ENCODE results near the gene ALS2. TPM values are rescaled to one million over a fixed set of nuclear protein-coding genes. Genes with fewer than 3 reads are reported as not detected.

The ALS2 gene
- total RNA-seq, 1 experiment from 2014 or later: 23.6 TPM

DNA sequence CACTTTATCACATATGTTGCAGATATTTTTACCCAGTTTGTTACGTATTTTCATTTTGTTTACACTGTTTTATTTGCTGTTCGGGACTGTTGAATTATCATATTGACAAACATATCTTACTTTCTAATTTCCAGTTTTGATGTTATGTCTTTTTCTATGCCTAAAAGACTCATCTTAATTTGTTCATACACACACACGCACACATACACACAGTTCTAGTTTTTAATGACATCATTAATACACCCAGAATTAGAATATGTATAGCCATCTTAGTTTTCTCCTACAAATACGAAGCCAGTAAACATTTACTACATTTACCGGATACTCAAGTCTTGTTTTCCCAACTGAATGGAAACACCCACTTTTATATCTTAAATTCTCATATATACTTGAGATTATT lies 29.2 kb downstream of the ALS2 start:
- no peaks in the 10 kb centered on the region for H3K27me3 ChIP-seq (ENCODE audit: control insufficient read depth, insufficient read depth, low read length)
- peaks cover 2% of the 10 kb centered on the region for H3K36me3 ChIP-seq (replicated peaks; ENCODE audit: control insufficient read depth, insufficient read depth, low read length)
- DNase-seq: no peak
- no peak overlapping the region for H3K4me3 ChIP-seq (ENCODE audit: insufficient read depth, low read depth, low read length)

DNA sequence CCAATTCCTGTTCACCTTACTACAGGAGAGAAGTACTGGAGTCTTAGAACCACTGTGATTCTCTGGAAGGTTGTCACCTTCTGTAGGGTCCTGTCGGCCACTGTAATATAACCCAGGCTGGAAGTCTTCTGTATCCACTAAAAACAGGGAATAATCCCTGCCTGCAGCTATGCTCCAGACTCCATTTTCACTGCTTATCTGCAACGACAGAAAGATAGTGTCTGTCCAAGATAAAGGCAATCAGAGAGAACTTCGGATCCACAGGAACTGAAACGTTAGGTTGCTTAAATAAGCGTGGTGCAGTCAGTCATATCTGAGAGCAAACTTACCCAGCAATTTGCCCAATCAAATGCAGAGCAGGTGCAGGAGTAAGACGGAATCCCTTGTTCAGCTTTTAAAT lies 34.2 kb downstream of the ALS2 start:
- no peak for DNase-seq
- peaks cover 9% of the 10 kb centered on the region for H3K36me3 ChIP-seq (replicated peaks; ENCODE audit: control insufficient read depth, insufficient read depth, low read length)
- no peaks in the 10 kb centered on the region for H3K27me3 ChIP-seq (ENCODE audit: control insufficient read depth, insufficient read depth, low read length)
- H3K4me3 ChIP-seq (ENCODE audit: insufficient read depth, low read depth, low read length): no peak overlapping the region

- no peaks in the 10 kb centered on the region; the same call in none of the 2 replicates for H3K36me3 ChIP-seq (replicated peaks; ENCODE audit: control insufficient read depth, insufficient read depth, low read length)
These were observed 45.2 kb downstream of the ALS2 start for GRCh38 chr2:201735486-201735885.

GRCh38 chr2:201734111-201734510 lies 46.6 kb downstream of the ALS2 start:
- DNase-seq: no peak
- H3K36me3 ChIP-seq (replicated peaks; ENCODE audit: control insufficient read depth, insufficient read depth, low read length): no peaks in the 10 kb centered on the region; the same call in none of the 2 replicates
- no peaks in the 10 kb centered on the region for H3K27me3 ChIP-seq (ENCODE audit: control insufficient read depth, insufficient read depth, low read length)
- H3K4me3 ChIP-seq (ENCODE audit: insufficient read depth, low read depth, low read length): no peak overlapping the region

More at GRCh38 chr2:201735486-201735885, 45.2 kb downstream of the ALS2 start:
- Histone ChIP-seq H3K4me3 (ENCODE audit: insufficient read depth, low read depth, low read length) (no peak overlapping the region), H3K27me3 (ENCODE audit: control insufficient read depth, insufficient read depth, low read length) (no peaks in the 10 kb centered on the region)
- DNase-seq: no peak

DNA sequence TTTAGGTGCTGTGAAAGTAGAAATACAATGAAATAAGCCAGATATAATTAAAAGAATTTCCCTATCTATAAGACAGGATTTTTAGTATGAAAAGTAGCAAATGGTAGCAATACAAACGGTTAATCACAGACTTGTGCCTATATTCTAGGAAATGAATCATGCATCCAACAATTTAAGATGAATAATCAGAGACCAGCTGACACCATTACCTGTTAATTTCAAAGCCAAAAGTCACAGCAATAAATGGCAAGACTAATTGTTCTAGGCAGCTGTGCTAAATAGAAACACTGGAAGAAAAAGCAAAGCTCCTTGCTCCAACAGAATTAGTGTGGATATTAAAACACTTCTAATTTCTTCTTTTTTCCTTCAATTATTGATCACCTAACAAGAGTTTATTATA lies 47.2 kb downstream of the ALS2 start:
- DNase-seq: no peak
- no peaks in the 10 kb centered on the region; the same call in none of the 2 replicates for H3K36me3 ChIP-seq (replicated peaks; ENCODE audit: control insufficient read depth, insufficient read depth, low read length)
- no peak overlapping the region for H3K4me3 ChIP-seq (ENCODE audit: insufficient read depth, low read depth, low read length)
- H3K27me3 ChIP-seq (ENCODE audit: control insufficient read depth, insufficient read depth, low read length): no peaks in the 10 kb centered on the region

DNA sequence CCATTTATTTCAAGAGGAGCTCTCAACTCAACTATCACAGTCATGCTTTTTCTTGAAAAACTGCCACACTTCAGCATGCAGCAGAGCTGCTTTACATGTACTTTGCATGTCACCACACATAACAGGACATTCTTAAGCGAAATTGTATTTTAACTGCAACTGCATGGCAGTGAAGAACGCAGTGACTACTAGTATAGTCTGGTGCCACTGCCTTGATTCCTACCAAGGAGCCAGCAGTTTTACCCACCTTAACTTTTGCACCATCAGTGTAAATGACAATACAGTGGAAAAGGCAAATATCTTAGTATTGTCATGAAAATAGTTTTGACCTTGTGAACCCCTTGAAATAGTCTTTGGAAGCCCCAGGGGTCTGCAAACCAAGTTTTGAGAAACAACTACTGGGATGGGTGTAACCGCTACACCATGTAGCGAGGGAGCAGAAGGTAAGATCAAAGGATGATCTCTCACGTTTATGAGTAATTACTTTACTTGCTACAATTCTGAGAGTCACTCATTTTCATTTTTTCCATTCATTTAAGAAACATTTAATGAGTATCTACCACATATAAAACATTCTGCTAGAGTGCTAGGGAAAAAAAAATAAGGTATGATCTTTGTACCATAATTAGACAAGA lies 50.0 kb downstream of the ALS2 start:
- DNase-seq: no peak
- Histone ChIP-seq H3K36me3 (replicated peaks; ENCODE audit: control insufficient read depth, insufficient read depth, low read length) (peaks cover 2% of the 10 kb centered on the region; the same call in 1 of the 2 replicates), H3K4me3 (ENCODE audit: insufficient read depth, low read depth, low read length) (no peak overlapping the region), H3K27me3 (ENCODE audit: control insufficient read depth, insufficient read depth, low read length) (no peaks in the 10 kb centered on the region)

DNA sequence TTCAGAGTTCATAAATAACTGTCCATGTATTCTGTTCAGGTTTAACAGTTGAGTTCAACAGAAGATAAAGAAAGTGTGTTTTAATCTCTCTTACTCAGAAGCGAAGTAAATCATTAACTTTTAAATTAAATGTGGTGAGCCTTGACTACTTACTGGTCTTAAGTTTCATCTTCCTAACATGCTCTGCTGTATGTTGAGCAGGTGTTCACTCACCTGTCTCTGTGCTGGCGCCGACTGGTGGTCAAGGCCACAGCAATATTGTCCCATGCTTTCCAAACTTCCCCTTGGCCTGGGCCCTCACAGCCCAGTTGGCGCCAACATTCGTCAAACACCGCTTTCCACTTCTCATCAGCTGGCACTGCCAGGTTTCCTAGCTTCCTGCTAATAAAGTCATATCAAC lies 65.3 kb downstream of the ALS2 start:
- Histone ChIP-seq H3K4me3 (ENCODE audit: insufficient read depth, low read depth, low read length) (no peak overlapping the region), H3K36me3 (replicated peaks; ENCODE audit: control insufficient read depth, insufficient read depth, low read length) (peaks cover 8% of the 10 kb centered on the region), H3K27me3 (ENCODE audit: control insufficient read depth, insufficient read depth, low read length) (no peaks in the 10 kb centered on the region)
- DNase-seq: no peak

DNA sequence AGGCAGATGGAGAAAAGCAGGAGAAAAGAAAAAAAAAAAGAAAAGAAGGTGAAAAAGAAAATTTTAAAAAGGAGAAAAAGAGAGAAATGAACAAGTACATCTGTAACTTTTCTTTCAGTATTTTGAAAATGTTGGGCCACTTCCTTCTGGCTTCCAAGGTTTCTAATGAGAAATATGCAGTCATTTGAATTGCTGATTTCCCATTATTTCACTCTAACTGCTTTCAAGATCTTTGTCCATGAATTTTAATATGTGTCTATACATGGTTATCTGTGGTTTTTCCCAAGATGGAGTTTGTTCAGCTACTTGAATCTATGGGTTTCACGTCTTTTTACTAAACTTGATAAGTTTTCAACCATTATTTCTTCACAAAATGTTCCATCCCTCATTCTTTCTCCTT lies 68.0 kb downstream of the ALS2 start:
- H3K36me3 ChIP-seq (replicated peaks; ENCODE audit: control insufficient read depth, insufficient read depth, low read length): peaks cover 10% of the 10 kb centered on the region
- no peak for DNase-seq

DNA sequence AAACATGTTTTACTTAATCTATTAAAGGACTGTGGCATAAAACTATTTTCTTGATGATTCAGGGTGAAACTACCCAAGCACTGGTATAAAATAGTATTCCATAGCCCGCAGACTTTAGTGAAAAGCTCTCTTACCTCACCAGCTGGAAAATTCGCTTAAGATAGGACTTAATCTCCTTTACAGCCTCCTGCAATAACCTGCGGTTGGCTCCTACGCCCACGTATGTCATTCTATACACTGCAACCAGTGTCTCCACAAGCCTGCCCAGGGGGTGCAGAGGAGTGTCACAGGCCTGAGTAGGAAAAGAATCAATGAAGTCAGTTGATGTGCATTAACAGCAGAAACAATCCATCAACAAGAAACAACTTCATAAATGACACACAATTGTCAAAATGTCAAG lies 71.0 kb downstream of the ALS2 start:
- Histone ChIP-seq H3K27me3 (ENCODE audit: control insufficient read depth, insufficient read depth, low read length) (no peaks in the 10 kb centered on the region), H3K4me3 (ENCODE audit: insufficient read depth, low read depth, low read length) (no peak overlapping the region), H3K36me3 (replicated peaks; ENCODE audit: control insufficient read depth, insufficient read depth, low read length) (peaks cover 8% of the 10 kb centered on the region)
- DNase-seq: no peak

More for the DNA sequence above, 68.0 kb downstream of the ALS2 start:
- Histone ChIP-seq H3K27me3 (ENCODE audit: control insufficient read depth, insufficient read depth, low read length) (no peaks in the 10 kb centered on the region), H3K4me3 (ENCODE audit: insufficient read depth, low read depth, low read length) (no peak overlapping the region)

DNA sequence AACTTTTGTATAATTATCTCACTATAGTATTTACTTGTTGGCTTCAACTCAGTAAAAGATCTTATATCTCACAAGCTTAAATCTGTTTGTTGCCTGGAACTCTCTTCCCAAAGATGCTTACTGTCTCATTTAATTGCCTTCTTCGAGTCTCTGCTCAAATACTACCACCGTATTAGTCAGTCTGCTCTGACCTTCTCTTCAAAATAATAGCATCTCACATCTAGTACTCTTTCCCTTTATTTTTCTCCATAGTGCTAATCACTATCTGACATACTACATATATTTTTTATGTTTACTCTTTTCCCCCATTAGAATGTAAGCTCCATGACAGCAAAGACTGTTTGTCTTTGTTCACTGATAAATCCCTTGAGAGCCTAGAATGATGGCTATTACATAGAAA lies 71.7 kb downstream of the ALS2 start:
- Histone ChIP-seq H3K36me3 (replicated peaks; ENCODE audit: control insufficient read depth, insufficient read depth, low read length) (peaks cover 4% of the 10 kb centered on the region), H3K4me3 (ENCODE audit: insufficient read depth, low read depth, low read length) (no peak overlapping the region), H3K27me3 (ENCODE audit: control insufficient read depth, insufficient read depth, low read length) (no peaks in the 10 kb centered on the region)
- DNase-seq: no peak

DNA sequence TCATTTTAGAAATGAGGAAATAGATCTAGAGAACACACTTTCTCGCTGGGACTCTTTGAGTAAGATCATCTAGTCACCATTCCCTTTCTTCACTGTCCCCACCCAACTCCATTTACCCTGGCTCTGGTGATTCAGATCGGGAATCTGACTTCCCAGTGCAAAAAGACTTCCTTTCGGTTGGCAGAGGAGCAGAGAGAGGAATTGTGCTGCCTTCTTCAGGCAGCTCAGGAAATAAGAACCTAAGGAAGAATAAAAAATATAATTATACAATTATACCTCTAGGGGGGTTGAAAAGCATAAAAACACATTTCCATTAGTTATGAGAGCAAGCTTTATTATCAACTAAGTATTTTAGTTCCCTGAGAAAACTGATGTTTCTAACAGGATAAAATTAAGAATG lies 73.0 kb downstream of the ALS2 start:
- no peak for DNase-seq
- Histone ChIP-seq H3K36me3 (replicated peaks; ENCODE audit: control insufficient read depth, insufficient read depth, low read length) (peaks cover 4% of the 10 kb centered on the region), H3K27me3 (ENCODE audit: control insufficient read depth, insufficient read depth, low read length) (no peaks in the 10 kb centered on the region), H3K4me3 (ENCODE audit: insufficient read depth, low read depth, low read length) (no peak overlapping the region)

- peaks cover 4% of the 10 kb centered on the region for H3K36me3 ChIP-seq (replicated peaks; ENCODE audit: control insufficient read depth, insufficient read depth, low read length)
- no peak for DNase-seq
- no peaks in the 10 kb centered on the region for H3K27me3 ChIP-seq (ENCODE audit: control insufficient read depth, insufficient read depth, low read length)
- no peak overlapping the region for H3K4me3 ChIP-seq (ENCODE audit: insufficient read depth, low read depth, low read length)
These were observed 73.6 kb downstream of the ALS2 start for GRCh38 chr2:201707142-201707541.

GRCh38 chr2:201704536-201704935 lies 76.2 kb downstream of the ALS2 start:
- Histone ChIP-seq H3K4me3 (ENCODE audit: insufficient read depth, low read depth, low read length) (no peak overlapping the region), H3K27me3 (ENCODE audit: control insufficient read depth, insufficient read depth, low read length) (no peaks in the 10 kb centered on the region), H3K36me3 (replicated peaks; ENCODE audit: control insufficient read depth, insufficient read depth, low read length) (peaks cover 1% of the 10 kb centered on the region)
- DNase-seq: no peak

- Histone ChIP-seq H3K4me3 (ENCODE audit: insufficient read depth, low read depth, low read length) (no peak overlapping the region), H3K36me3 (replicated peaks; ENCODE audit: control insufficient read depth, insufficient read depth, low read length) (no peaks in the 10 kb centered on the region; the same call in 1 of the 2 replicates), H3K27me3 (ENCODE audit: control insufficient read depth, insufficient read depth, low read length) (no peaks in the 10 kb centered on the region)
- no peak for DNase-seq
These were observed 79.1 kb downstream of the ALS2 start for GRCh38 chr2:201701646-201702045.

- Histone ChIP-seq H3K4me3 (ENCODE audit: insufficient read depth, low read depth, low read length) (no peak overlapping the region), H3K36me3 (replicated peaks; ENCODE audit: control insufficient read depth, insufficient read depth, low read length) (no peaks in the 10 kb centered on the region; the same call in 1 of the 2 replicates), H3K27me3 (ENCODE audit: control insufficient read depth, insufficient read depth, low read length) (no peaks in the 10 kb centered on the region)
- DNase-seq: no peak
These were observed 81.3 kb downstream of the ALS2 start for GRCh38 chr2:201699416-201699815.
